ENCODE data around the gene ASB1.
A peak's percentile ranks its signal among the peaks of the same experiment; 100 is the strongest.

ASB1 gene

GRCh38 chr2:238423561-238424312 is 3.0 kb upstream of the ASB1 start:
- WGBS (ENCODE audit: insufficient coverage, insufficient read length), result no CpG with 5 or more reads among the region's 9 CpGs
- Histone ChIP-seq H3K4me3 (ENCODE audit: low read length) (no peak overlapping the region), H3K27ac (ENCODE audit: low read length) (no peak overlapping the region), H3K9me3 (ENCODE audit: control insufficient read depth, insufficient read depth, low read length) (no peaks in the 10 kb centered on the region), H3K36me3 (ENCODE audit: control insufficient read depth, insufficient read depth, low read length) (no peaks in the 10 kb centered on the region), H3K4me1 (ENCODE audit: control insufficient read depth, insufficient read depth, low read length) (peaks cover 4% of the 10 kb centered on the region; the same call in 1 of the 2 replicates), H3K27me3 (ENCODE audit: control insufficient read depth, insufficient read depth, low read length) (no peaks in the 10 kb centered on the region)
- no peak for DNase-seq (ENCODE audit: low read depth, low spot score)

GRCh38 chr2:238424313-238424700 is 2.4 kb upstream of the ASB1 start:
- no peaks in the 10 kb centered on the region for H3K9me3 ChIP-seq (ENCODE audit: control insufficient read depth, insufficient read depth, low read length)
- no peak overlapping the region for H3K4me3 ChIP-seq (ENCODE audit: low read length)
- DNase-seq (ENCODE audit: low read depth, low spot score), result no peak
- no peaks in the 10 kb centered on the region for H3K36me3 ChIP-seq (ENCODE audit: control insufficient read depth, insufficient read depth, low read length)
- no peak overlapping the region for H3K27ac ChIP-seq (ENCODE audit: low read length)
- peaks cover 4% of the 10 kb centered on the region; the same call in 1 of the 2 replicates for H3K4me1 ChIP-seq (ENCODE audit: control insufficient read depth, insufficient read depth, low read length)
- H3K27me3 ChIP-seq (ENCODE audit: control insufficient read depth, insufficient read depth, low read length), result no peaks in the 10 kb centered on the region
- WGBS (ENCODE audit: insufficient coverage, insufficient read length), result no CpG with 5 or more reads among the region's 3 CpGs

- no peaks in the 10 kb centered on the region for H3K9me3 ChIP-seq (ENCODE audit: control insufficient read depth, insufficient read depth, low read length)
- H3K4me1 ChIP-seq (ENCODE audit: control insufficient read depth, insufficient read depth, low read length), result peaks cover 3% of the 10 kb centered on the region; the same call in 1 of the 2 replicates
- peak overlapping the region; percentile 97; the same call in 1 of the 2 replicates for H3K4me3 ChIP-seq (ENCODE audit: low read length)
- WGBS (ENCODE audit: insufficient coverage, insufficient read length), result no CpG with 5 or more reads among the region's 16 CpGs
- H3K36me3 ChIP-seq (ENCODE audit: control insufficient read depth, insufficient read depth, low read length), result no peaks in the 10 kb centered on the region
- no peak for DNase-seq (ENCODE audit: low read depth, low spot score)
- H3K27ac ChIP-seq (ENCODE audit: low read length), result no peak overlapping the region
- no peaks in the 10 kb centered on the region for H3K27me3 ChIP-seq (ENCODE audit: control insufficient read depth, insufficient read depth, low read length)
Observed at GRCh38 chr2:238425505-238425978, 1.2 kb upstream of the ASB1 start.

- no CpG with 5 or more reads among the region's 24 CpGs for WGBS (ENCODE audit: insufficient coverage, insufficient read length)
- H3K4me3 ChIP-seq (ENCODE audit: low read length), result peak overlapping the region; percentile 97
- no peaks in the 10 kb centered on the region for H3K36me3 ChIP-seq (ENCODE audit: control insufficient read depth, insufficient read depth, low read length)
- H3K9me3 ChIP-seq (ENCODE audit: control insufficient read depth, insufficient read depth, low read length), result no peaks in the 10 kb centered on the region
- no peak overlapping the region for H3K27ac ChIP-seq (ENCODE audit: low read length)
- peaks cover 3% of the 10 kb centered on the region; the same call in 1 of the 2 replicates for H3K4me1 ChIP-seq (ENCODE audit: control insufficient read depth, insufficient read depth, low read length)
- no peaks in the 10 kb centered on the region for H3K27me3 ChIP-seq (ENCODE audit: control insufficient read depth, insufficient read depth, low read length)
- no peak for DNase-seq (ENCODE audit: low read depth, low spot score)
Observed at GRCh38 chr2:238425979-238426567, 654 bp upstream of the ASB1 start.

- H3K4me3 ChIP-seq (ENCODE audit: low read length), result peak overlapping the region; percentile 97
- H3K27ac ChIP-seq (ENCODE audit: low read length), result no peak overlapping the region
- peaks cover 3% of the 10 kb centered on the region; the same call in 1 of the 2 replicates for H3K4me1 ChIP-seq (ENCODE audit: control insufficient read depth, insufficient read depth, low read length)
- DNase-seq (ENCODE audit: low read depth, low spot score), result no peak
- H3K9me3 ChIP-seq (ENCODE audit: control insufficient read depth, insufficient read depth, low read length), result no peaks in the 10 kb centered on the region
- H3K27me3 ChIP-seq (ENCODE audit: control insufficient read depth, insufficient read depth, low read length), result no peaks in the 10 kb centered on the region
- no peaks in the 10 kb centered on the region for H3K36me3 ChIP-seq (ENCODE audit: control insufficient read depth, insufficient read depth, low read length)
- WGBS (ENCODE audit: insufficient coverage, insufficient read length), result no CpG with 5 or more reads among the region's 20 CpGs
Observed at GRCh38 chr2:238427435-238428162, 872 bp downstream of the ASB1 start.

GRCh38 chr2:238428866-238429265 is 2.1 kb downstream of the ASB1 start:
- no peaks in the 10 kb centered on the region for H3K27me3 ChIP-seq (ENCODE audit: control insufficient read depth, insufficient read depth, low read length)
- H3K4me3 ChIP-seq (ENCODE audit: low read length), result no peak overlapping the region
- H3K27ac ChIP-seq (ENCODE audit: low read length), result no peak overlapping the region
- H3K9me3 ChIP-seq (ENCODE audit: control insufficient read depth, insufficient read depth, low read length), result no peaks in the 10 kb centered on the region
- no peak for DNase-seq (ENCODE audit: low read depth, low spot score)
- WGBS (ENCODE audit: insufficient coverage, insufficient read length), result no CpG with 5 or more reads among the region's 8 CpGs
- H3K4me1 ChIP-seq (ENCODE audit: control insufficient read depth, insufficient read depth, low read length), result peaks cover 3% of the 10 kb centered on the region; the same call in 1 of the 2 replicates
- H3K36me3 ChIP-seq (ENCODE audit: control insufficient read depth, insufficient read depth, low read length), result 0 out of 2 replicates have a peak, but pooled peaks cover 3% of the 10 kb centered on the region

GRCh38 chr2:238430781-238431180 is 4.1 kb downstream of the ASB1 start:
- no peaks in the 10 kb centered on the region for H3K27me3 ChIP-seq (ENCODE audit: control insufficient read depth, insufficient read depth, low read length)
- no CpG with 5 or more reads among the region's 6 CpGs for WGBS (ENCODE audit: insufficient coverage, insufficient read length)
- H3K9me3 ChIP-seq (ENCODE audit: control insufficient read depth, insufficient read depth, low read length), result no peaks in the 10 kb centered on the region
- H3K4me1 ChIP-seq (ENCODE audit: control insufficient read depth, insufficient read depth, low read length), result peaks cover 1% of the 10 kb centered on the region; the same call in 1 of the 2 replicates
- H3K27ac ChIP-seq (ENCODE audit: low read length), result no peak overlapping the region
- DNase-seq (ENCODE audit: low read depth, low spot score), result no peak
- no peak overlapping the region for H3K4me3 ChIP-seq (ENCODE audit: low read length)
- H3K36me3 ChIP-seq (ENCODE audit: control insufficient read depth, insufficient read depth, low read length), result peaks cover 16% of the 10 kb centered on the region

- no CpG with 5 or more reads among the region's 1 CpG for WGBS (ENCODE audit: insufficient coverage, insufficient read length)
- no peaks in the 10 kb centered on the region for H3K27me3 ChIP-seq (ENCODE audit: control insufficient read depth, insufficient read depth, low read length)
- no peaks in the 10 kb centered on the region for H3K4me1 ChIP-seq (ENCODE audit: control insufficient read depth, insufficient read depth, low read length)
- DNase-seq (ENCODE audit: low read depth, low spot score), result no peak
- no peak overlapping the region for H3K27ac ChIP-seq (ENCODE audit: low read length)
- no peaks in the 10 kb centered on the region for H3K9me3 ChIP-seq (ENCODE audit: control insufficient read depth, insufficient read depth, low read length)
- H3K36me3 ChIP-seq (ENCODE audit: control insufficient read depth, insufficient read depth, low read length), result peaks cover 16% of the 10 kb centered on the region
- H3K4me3 ChIP-seq (ENCODE audit: low read length), result no peak overlapping the region
Observed at GRCh38 chr2:238431456-238431855, 4.7 kb downstream of the ASB1 start.

GRCh38 chr2:238433300-238433915 is 6.7 kb downstream of the ASB1 start:
- H3K36me3 ChIP-seq (ENCODE audit: control insufficient read depth, insufficient read depth, low read length), result peaks cover 16% of the 10 kb centered on the region
- H3K27me3 ChIP-seq (ENCODE audit: control insufficient read depth, insufficient read depth, low read length), result no peaks in the 10 kb centered on the region
- H3K27ac ChIP-seq (ENCODE audit: low read length), result no peak overlapping the region
- no peaks in the 10 kb centered on the region for H3K4me1 ChIP-seq (ENCODE audit: control insufficient read depth, insufficient read depth, low read length)
- no CpG with 5 or more reads among the region's 14 CpGs for WGBS (ENCODE audit: insufficient coverage, insufficient read length)
- DNase-seq (ENCODE audit: low read depth, low spot score), result no peak
- H3K9me3 ChIP-seq (ENCODE audit: control insufficient read depth, insufficient read depth, low read length), result no peaks in the 10 kb centered on the region
- H3K4me3 ChIP-seq (ENCODE audit: low read length), result no peak overlapping the region
